A673 (cell line): ENCODE results near the gene ERICH2.

ENCODE experiments used
- EZH2 ChIP-seq: fragments of 200-600 bp; sonication (generic); IDR thresholded peaks from 2 replicates; pipeline ENCODE4 v1.6.1; 2017; ENCODE audit warnings: borderline replicate concordance, low read depth, mild to moderate bottlenecking, mixed read lengths, antibody characterized with exemption, low read length; ENCODE audit not compliant: poor library complexity, severe bottlenecking
- TF ChIP-seq, protein P1 (sequence below): fragments of 300-800, 200-600 bp; sonication (generic); conservative IDR thresholded peaks from 2 replicates; pipeline ENCODE4 v1.5.1; 2017; ENCODE audit warnings: low read depth, mild to moderate bottlenecking, antibody characterized with exemption, low read length, moderate library complexity, mixed read lengths

DNA sequence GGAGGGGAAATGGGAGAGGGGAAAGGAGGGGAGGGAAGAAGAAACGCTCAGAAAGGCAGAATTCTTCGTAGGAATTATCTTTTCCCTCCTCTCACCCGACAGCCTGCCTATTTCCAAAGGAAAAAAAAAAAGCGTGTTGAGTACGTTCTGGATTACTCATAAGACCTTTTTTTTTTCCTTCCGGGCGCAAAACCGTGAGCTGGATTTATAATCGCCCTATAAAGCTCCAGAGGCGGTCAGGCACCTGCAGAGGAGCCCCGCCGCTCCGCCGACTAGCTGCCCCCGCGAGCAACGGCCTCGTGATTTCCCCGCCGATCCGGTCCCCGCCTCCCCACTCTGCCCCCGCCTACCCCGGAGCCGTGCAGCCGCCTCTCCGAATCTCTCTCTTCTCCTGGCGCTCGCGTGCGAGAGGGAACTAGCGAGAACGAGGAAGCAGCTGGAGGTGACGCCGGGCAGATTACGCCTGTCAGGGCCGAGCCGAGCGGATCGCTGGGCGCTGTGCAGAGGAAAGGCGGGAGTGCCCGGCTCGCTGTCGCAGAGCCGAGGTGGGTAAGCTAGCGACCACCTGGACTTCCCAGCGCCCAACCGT, 46.4 kb downstream of the ERICH2 start, which contains the start of gene GAD1:
- TF ChIP-seq, protein P1, sequence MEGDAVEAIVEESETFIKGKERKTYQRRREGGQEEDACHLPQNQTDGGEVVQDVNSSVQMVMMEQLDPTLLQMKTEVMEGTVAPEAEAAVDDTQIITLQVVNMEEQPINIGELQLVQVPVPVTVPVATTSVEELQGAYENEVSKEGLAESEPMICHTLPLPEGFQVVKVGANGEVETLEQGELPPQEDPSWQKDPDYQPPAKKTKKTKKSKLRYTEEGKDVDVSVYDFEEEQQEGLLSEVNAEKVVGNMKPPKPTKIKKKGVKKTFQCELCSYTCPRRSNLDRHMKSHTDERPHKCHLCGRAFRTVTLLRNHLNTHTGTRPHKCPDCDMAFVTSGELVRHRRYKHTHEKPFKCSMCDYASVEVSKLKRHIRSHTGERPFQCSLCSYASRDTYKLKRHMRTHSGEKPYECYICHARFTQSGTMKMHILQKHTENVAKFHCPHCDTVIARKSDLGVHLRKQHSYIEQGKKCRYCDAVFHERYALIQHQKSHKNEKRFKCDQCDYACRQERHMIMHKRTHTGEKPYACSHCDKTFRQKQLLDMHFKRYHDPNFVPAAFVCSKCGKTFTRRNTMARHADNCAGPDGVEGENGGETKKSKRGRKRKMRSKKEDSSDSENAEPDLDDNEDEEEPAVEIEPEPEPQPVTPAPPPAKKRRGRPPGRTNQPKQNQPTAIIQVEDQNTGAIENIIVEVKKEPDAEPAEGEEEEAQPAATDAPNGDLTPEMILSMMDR, result no peak
- no peak for TF ChIP-seq EZH2
